NK-92 (cell line): ENCODE data around the gene KCNT1.

Experiments
- DNase-seq: peaks from one replicate; lab custom pipeline; 2025; ENCODE audit not compliant: unreplicated experiment; lab: John Stamatoyannopoulos, UW

Gene KCNT1

DNA sequence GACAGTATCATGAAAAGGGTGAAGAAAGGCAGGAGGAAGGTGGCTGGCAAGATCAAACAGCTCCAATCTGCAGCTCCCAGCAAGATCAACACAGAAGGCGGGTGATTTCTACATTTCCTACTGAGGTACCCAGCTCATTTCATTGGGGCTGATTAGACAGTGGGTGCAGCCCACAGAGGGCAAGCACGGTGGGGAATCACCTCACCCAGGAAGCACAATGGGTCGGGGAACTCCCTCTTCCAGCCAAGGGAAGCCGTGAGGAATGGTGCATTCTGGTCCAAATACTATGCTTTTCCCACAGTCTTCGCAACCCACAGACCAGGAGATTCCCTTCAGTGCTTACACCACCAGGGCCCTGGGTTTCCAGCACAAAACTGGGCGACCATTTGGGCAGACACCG, 138.6 kb downstream of the KCNT1 start:
- no peak for DNase-seq
